Mononuclear cell (primary cell): ENCODE data around the gene RUFY3. TPM values are rescaled to one million over a fixed set of nuclear protein-coding genes. Genes with fewer than 3 reads are reported as not detected.
"Not testable (repeated sequence)": the region's sequence is repeated elsewhere in the genome, so short reads cannot be mapped to it uniquely, and the experiment has no call there.

Experiments used
- H3K27me3 ChIP-seq: 2 replicates; pipeline ENCODE4 v1.6.0; 2011; ENCODE audit warnings: low read length, control low read depth; ENCODE audit not compliant: insufficient read depth
- H3K4me1 ChIP-seq: 2 replicates; pipeline ENCODE4 v1.5.1; 2011; ENCODE audit warnings: mild to moderate bottlenecking, low read length, control low read depth; ENCODE audit not compliant: insufficient read depth
- H3K4me3 ChIP-seq: 2 replicates; pipeline ENCODE4 v1.5.1; 2011; ENCODE audit warnings: mild to moderate bottlenecking, low read length, moderate library complexity
- H3K9me3 ChIP-seq: 2 replicates; pipeline ENCODE4 v1.5.1; 2011; ENCODE audit warnings: low read depth, mild to moderate bottlenecking, control low read depth, low read length
- total RNA-seq: library from RNA; depleted of rRNA; stranded (reverse); fragments of >200 nt; gene quantifications from one replicate; pipeline ENCODE4 v1.2.3, GENCODE V29; 2012

The RUFY3 gene
- total RNA-seq, 1 donor: 40.3 TPM

DNA sequence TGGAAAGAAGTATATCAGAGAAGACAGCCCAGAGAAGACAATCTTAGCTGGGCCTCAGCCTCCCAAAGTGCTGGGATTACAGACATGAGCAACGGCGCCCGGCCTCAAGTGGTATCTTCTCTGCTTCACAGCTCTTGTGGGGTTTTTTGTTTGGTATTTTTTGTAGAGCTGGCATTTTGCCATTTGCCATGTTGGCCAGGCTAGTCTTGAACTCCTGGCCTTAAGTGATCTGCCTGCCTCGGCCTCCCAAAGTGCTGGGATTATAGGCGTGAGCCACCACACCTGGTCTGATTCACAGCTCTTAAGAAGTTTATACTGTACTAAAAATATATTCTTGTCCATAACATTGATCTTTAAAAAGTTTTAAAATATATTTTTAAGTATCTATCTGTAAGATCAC lies 21.1 kb upstream of the RUFY3 start:
- H3K9me3 ChIP-seq: no peaks in the 10 kb centered on the region
- no peaks in the 10 kb centered on the region for H3K27me3 ChIP-seq
- H3K4me1 ChIP-seq: peaks cover 9% of the 10 kb centered on the region
- H3K4me3 ChIP-seq: no peak overlapping the region

GRCh38 chr4:70701271-70701670 lies 20.5 kb upstream of the RUFY3 start:
- H3K27me3 ChIP-seq: no peaks in the 10 kb centered on the region
- peaks cover 14% of the 10 kb centered on the region for H3K4me1 ChIP-seq
- no peak overlapping the region for H3K4me3 ChIP-seq
- no peaks in the 10 kb centered on the region for H3K9me3 ChIP-seq

- H3K27me3 ChIP-seq, H3K4me3 ChIP-seq, H3K9me3 ChIP-seq: not testable (repeated sequence)
- H3K4me1 ChIP-seq: peaks cover 23% of the 10 kb centered on the region
Observed at GRCh38 chr4:70702592-70702991, 19.2 kb upstream of the RUFY3 start.

DNA sequence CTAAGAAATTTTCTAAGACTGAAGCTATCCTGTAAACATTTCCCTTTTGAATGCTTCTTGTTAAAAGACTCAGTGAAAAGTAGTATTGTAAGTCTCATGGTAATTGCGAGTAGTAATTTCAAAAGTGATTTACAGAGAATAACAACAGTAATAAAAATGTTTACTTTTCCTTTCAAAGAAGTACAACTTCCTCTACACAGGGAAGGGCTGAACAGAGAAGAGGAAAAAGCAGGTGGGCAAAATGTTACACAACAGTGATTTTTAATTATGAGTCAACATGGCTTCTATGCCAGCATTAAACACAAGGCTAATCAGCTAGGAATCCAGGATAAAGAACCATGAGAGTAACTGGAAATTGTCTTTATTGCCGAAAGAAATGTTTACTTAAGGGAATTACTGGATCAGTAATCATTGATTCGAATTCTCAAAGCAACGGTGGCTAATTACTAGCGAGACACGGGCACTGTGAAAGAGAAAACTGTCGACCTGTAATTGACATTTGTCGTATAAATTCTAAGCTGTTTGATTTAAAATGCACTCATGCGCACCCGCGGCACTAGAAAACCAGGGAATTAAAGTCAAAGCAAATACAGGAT lies 18.0 kb upstream of the RUFY3 start:
- peaks cover 28% of the 10 kb centered on the region for H3K4me1 ChIP-seq
- no peaks in the 10 kb centered on the region for H3K27me3 ChIP-seq
- H3K4me3 ChIP-seq: peak overlapping the region; percentile 72
- no peaks in the 10 kb centered on the region for H3K9me3 ChIP-seq

- peaks cover 28% of the 10 kb centered on the region for H3K4me1 ChIP-seq
- no peaks in the 10 kb centered on the region for H3K9me3 ChIP-seq
- no peaks in the 10 kb centered on the region for H3K27me3 ChIP-seq
- H3K4me3 ChIP-seq: peak overlapping the region; percentile 72
Observed at GRCh38 chr4:70704215-70704930, 17.4 kb upstream of the RUFY3 start.

DNA sequence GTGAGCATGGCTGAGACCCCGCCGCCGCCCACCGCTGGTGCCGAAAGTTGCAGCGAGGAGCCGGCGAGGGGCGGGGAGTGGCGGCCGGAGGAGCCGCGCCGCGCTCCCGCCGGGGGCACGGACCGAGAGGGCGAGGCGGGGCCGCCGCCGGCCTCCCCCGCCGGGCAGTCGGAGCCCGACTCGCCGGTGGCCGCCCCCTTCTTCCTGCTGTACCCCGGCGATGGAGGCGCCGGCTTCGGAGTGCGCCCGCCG lies 16.9 kb upstream of the RUFY3 start:
- peaks cover 28% of the 10 kb centered on the region for H3K4me1 ChIP-seq
- peak overlapping the region; percentile 72 for H3K4me3 ChIP-seq
- no peaks in the 10 kb centered on the region for H3K27me3 ChIP-seq
- H3K9me3 ChIP-seq: no peaks in the 10 kb centered on the region

DNA sequence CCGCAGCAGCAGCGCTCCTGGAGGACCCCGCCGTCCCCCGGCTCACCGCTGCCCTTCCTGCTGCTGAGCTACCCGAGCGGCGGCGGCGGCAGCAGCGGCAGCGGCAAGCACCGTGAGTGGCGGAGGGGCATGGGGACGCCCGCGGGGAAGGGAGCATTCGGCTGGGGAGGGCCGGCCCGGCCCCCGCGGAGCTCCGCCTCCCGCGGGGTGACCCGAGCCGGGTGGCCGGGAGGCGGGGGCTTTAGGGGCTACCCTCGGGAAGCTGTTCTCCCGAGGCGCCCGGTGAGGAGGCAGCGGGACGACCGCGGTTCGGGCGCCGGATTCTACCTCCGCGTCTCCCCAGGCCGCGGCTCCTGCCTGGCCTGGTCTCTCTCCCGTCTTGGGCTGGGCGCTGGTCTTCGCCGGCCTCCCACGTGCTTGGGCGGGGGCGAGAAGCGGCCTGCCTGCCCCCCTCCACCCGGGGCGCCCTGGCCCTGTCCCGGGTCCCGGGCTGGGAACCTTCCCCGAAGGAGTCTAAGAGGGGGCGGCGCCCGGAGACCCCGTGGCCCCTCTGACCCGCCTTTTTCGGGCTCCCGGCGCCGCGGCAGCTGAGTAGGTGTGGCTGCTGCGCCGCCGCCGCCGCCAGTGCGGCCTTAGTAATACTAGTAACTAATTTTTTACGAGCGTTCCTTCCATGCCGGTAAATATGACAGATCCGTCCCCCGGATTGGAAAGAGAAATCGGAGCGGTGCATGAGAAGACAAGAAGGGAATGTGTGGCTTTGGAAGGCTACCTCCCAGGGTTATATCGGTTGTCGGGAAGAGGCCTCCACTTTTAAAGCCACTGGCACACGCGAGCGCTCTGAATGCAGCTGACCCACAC lies 16.4 kb upstream of the RUFY3 start:
- no peaks in the 10 kb centered on the region for H3K27me3 ChIP-seq
- H3K4me1 ChIP-seq: peaks cover 28% of the 10 kb centered on the region
- peak overlapping the region; percentile 72 for H3K4me3 ChIP-seq
- H3K9me3 ChIP-seq: no peaks in the 10 kb centered on the region

- Histone ChIP-seq H3K27me3 (no peaks in the 10 kb centered on the region), H3K9me3 (no peaks in the 10 kb centered on the region), H3K4me3 (peak overlapping the region; percentile 72), H3K4me1 (peaks cover 30% of the 10 kb centered on the region)
Observed at GRCh38 chr4:70706044-70706461, 15.7 kb upstream of the RUFY3 start.

GRCh38 chr4:70706516-70706915 lies 15.2 kb upstream of the RUFY3 start:
- Histone ChIP-seq H3K27me3 (no peaks in the 10 kb centered on the region), H3K4me3 (no peak overlapping the region), H3K4me1 (peaks cover 33% of the 10 kb centered on the region), H3K9me3 (no peaks in the 10 kb centered on the region)

- H3K4me3 ChIP-seq: no peak overlapping the region
- no peaks in the 10 kb centered on the region for H3K27me3 ChIP-seq
- H3K4me1 ChIP-seq: peaks cover 49% of the 10 kb centered on the region
- no peaks in the 10 kb centered on the region for H3K9me3 ChIP-seq
Observed at GRCh38 chr4:70709611-70710205, 12.1 kb upstream of the RUFY3 start.

GRCh38 chr4:70711599-70711998 lies 10.2 kb upstream of the RUFY3 start:
- Histone ChIP-seq H3K4me1 (peaks cover 57% of the 10 kb centered on the region), H3K9me3 (no peaks in the 10 kb centered on the region), H3K27me3 (no peaks in the 10 kb centered on the region), H3K4me3 (no peak overlapping the region)

DNA sequence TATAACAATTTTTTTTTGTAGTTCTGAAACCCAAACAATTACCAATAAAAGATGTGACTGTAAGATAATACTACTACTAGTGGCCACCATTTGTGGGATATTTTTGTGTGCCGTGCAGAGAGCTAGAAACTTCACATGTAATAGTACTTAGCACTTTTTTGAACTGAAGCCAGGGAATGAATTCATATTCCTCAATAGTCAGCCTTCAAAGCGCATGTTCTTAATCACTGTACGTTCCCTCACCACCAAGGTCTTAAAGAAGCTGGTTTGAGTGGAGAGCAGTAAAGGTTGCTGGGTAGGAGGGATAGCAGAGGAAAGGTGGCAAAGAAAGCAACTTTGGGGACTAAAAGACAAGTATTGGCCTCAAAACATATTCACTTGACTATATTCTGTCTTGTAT lies 9.6 kb upstream of the RUFY3 start:
- H3K4me1 ChIP-seq: peaks cover 54% of the 10 kb centered on the region
- H3K4me3 ChIP-seq: no peak overlapping the region
- H3K9me3 ChIP-seq: no peaks in the 10 kb centered on the region
- no peaks in the 10 kb centered on the region for H3K27me3 ChIP-seq

DNA sequence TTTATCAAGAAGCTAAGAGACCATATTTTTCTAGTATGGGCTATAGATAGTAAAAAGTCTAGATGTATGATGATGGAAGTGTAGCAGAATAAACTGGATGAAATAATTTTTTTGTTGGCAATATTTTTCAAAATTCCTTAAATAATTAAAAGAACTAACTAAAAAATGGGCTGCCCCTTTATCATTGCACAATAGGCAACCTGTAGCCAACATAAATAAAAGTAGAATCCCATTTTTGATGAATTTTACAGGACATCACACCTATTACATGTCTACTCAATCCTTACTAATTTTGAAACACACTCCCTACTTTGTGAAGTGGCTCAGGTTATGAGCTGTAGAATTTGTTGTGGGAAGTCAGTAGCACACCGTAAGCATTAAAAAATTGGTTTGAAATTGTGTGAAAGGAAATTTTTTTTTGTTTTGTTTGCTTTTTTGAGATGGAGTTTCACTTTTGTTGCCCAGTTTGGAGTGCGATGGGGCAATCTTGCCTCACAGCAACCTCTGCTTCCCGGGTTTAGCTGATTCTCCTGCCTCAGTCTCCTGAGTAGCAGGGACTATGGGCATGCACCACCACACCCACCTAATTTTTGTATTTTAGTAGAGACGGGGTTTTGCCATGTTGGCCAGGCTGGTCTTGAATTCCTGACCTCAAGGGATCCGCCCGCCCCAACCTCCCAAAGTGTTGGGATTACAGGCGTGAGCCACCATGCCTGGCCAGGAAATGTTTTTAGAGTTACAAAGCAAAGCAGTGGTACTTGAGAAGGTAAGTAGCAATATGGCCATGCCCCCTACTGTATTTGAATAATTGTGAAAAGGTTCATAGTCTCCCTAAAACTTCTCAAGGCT lies 8.9 kb upstream of the RUFY3 start:
- Histone ChIP-seq H3K27me3 (no peaks in the 10 kb centered on the region), H3K9me3 (no peaks in the 10 kb centered on the region), H3K4me3 (no peak overlapping the region), H3K4me1 (peaks cover 50% of the 10 kb centered on the region)

- H3K27me3 ChIP-seq: no peaks in the 10 kb centered on the region
- no peaks in the 10 kb centered on the region for H3K9me3 ChIP-seq
- peaks cover 46% of the 10 kb centered on the region for H3K4me1 ChIP-seq
- H3K4me3 ChIP-seq: no peak overlapping the region
Observed at GRCh38 chr4:70713453-70714078, 8.2 kb upstream of the RUFY3 start.
